Endothelial cell of umbilical vein (primary cell): ENCODE results near the gene CAPN8. TPM values are rescaled to one million over a fixed set of nuclear protein-coding genes. Genes with fewer than 3 reads are reported as not detected.

Source experiments
- BruUV-seq: library from RNA; stranded (reverse); fragments of 400-500 nt; replicated peaks from 2 replicates; lab custom pipeline; 2021; lab: Mats Ljungman, UMichigan
- CTCF ChIA-PET: fragments of 300-600, 350-600 bp; sonication (Branson Sonifier 250); formaldehyde crosslinking; loops from one replicate; lab custom pipeline; 2021; ENCODE audit warnings: antibody characterized with exemption, inconsistent platforms; lab: Charles Lee
- POLR2A ChIA-PET: fragments of 300-600, 350-600 bp; sonication (Branson Sonifier 250); formaldehyde crosslinking; loops from one replicate; lab custom pipeline; 2021; ENCODE audit warnings: antibody characterized with exemption, inconsistent platforms; lab: Charles Lee
- DNase-seq: peaks from one replicate; pipeline ENCODE4 v3.0.0-alpha.2; 2011; ENCODE audit warnings: low read depth, low spot score
- FAIRE-seq: peaks from 2 replicates; lab custom pipeline; 2011; peaks lifted over from hg19 to GRCh38; lab: Jason Lieb, UNC
- H2AFZ ChIP-seq: 2 replicates; pipeline ENCODE4 v1.6.0; 2012; ENCODE audit warnings: low read depth, low read length, control low read depth, inconsistent platforms
- H3K27ac ChIP-seq: 2 replicates; pipeline ENCODE4 v1.5.1; 2011; ENCODE audit warnings: low read depth, mild to moderate bottlenecking, control low read depth, low read length, moderate library complexity; ENCODE audit not compliant: insufficient read depth
- H3K27me3 ChIP-seq, 2 experiments: 2 replicates each; pipeline versions ENCODE4 v1.6.0 to v1.6.1; 2011; ENCODE audit warnings: low read length in 2 of 2, mixed read lengths in 1 of 2; ENCODE audit not compliant: control insufficient read depth in 2 of 2, insufficient read depth in 2 of 2
- H3K36me3 ChIP-seq, 2 experiments: 2 replicates in 1 of 2; 3 replicates in 1 of 2; pipeline ENCODE4 v1.5.1; 2011; ENCODE audit warnings: low read length in 2 of 2, mild to moderate bottlenecking in 1 of 2, moderate library complexity in 1 of 2; ENCODE audit not compliant: control insufficient read depth in 2 of 2, insufficient read depth in 2 of 2; ENCODE audit errors: extremely low read depth in 1 of 2
- H3K4me1 ChIP-seq: 3 replicates; pipeline ENCODE4 v1.5.1; 2011; ENCODE audit warnings: mild to moderate bottlenecking, low read length; ENCODE audit not compliant: control insufficient read depth, insufficient read depth; ENCODE audit errors: extremely low read depth
- H3K4me2 ChIP-seq: 2 replicates; pipeline ENCODE4 v1.6.1; 2011; ENCODE audit warnings: low read length, control low read depth, mixed read lengths; ENCODE audit not compliant: insufficient read depth
- H3K4me3 ChIP-seq, 3 experiments: fragments of 200-600 bp in 1 of 3; sonication (generic), shearing (Covaris generic) in 1 of 3; replicated peaks in 1 of 3; 2 replicates each; pipeline ENCODE4 v1.5.1; 2011 to 2016; ENCODE audit warnings: control low read depth in 3 of 3, low read length in 3 of 3, mild to moderate bottlenecking in 2 of 3, inconsistent platforms in 1 of 3, low read depth in 1 of 3, moderate library complexity in 1 of 3; ENCODE audit not compliant: insufficient read depth in 1 of 3
- H3K79me2 ChIP-seq: 2 replicates; pipeline ENCODE4 v1.6.0; 2012; ENCODE audit warnings: low read length, inconsistent platforms; ENCODE audit not compliant: control insufficient read depth, insufficient read depth
- H3K9ac ChIP-seq: replicated peaks from 2 replicates; pipeline ENCODE3; 2011; ENCODE audit warnings: low read length, control low read depth; ENCODE audit not compliant: insufficient read depth; ENCODE audit errors: extremely low read depth
- H3K9me1 ChIP-seq: replicated peaks from 3 replicates; pipeline ENCODE4 v1.6.0; 2011; ENCODE audit warnings: mild to moderate bottlenecking, low read length; ENCODE audit not compliant: control insufficient read depth, insufficient read depth; ENCODE audit errors: extremely low read depth
- H3K9me3 ChIP-seq: replicated peaks from 2 replicates; pipeline ENCODE4 v1.5.1; 2012; ENCODE audit warnings: low read length, inconsistent platforms; ENCODE audit not compliant: control insufficient read depth, insufficient read depth
- H4K20me1 ChIP-seq: replicated peaks from 2 replicates; pipeline ENCODE3; 2011; ENCODE audit warnings: mild to moderate bottlenecking, low read length; ENCODE audit not compliant: control insufficient read depth, insufficient read depth; ENCODE audit errors: extremely low read depth
- CTCF ChIP-seq, 2 donors: IDR thresholded peaks; 1 replicate in 1 of 2; 2 replicates in 1 of 2; pipeline ENCODE4 v1.5.1; 2011; ENCODE audit warnings: low read length in 2 of 2, mild to moderate bottlenecking in 2 of 2, moderate library complexity in 2 of 2, control low read depth in 1 of 2, inconsistent platforms in 1 of 2, low read depth in 1 of 2; ENCODE audit not compliant: insufficient read depth in 1 of 2; ENCODE audit errors: extremely low read depth in 1 of 2
- EZH2 ChIP-seq: IDR thresholded peaks from 2 replicates; pipeline ENCODE4 v1.6.1; 2012; ENCODE audit warnings: borderline replicate concordance, low read depth, mild to moderate bottlenecking, moderate library complexity, low read length, inconsistent platforms; ENCODE audit not compliant: severe bottlenecking
- FOS ChIP-seq: IDR thresholded peaks from 2 replicates; pipeline ENCODE4 v1.6.1; 2011; ENCODE audit warnings: mild to moderate bottlenecking, low read length, moderate library complexity, borderline replicate concordance; ENCODE audit not compliant: insufficient read depth
- GATA2 ChIP-seq: IDR thresholded peaks from 2 replicates; pipeline ENCODE4 v1.7.0; 2011; ENCODE audit warnings: low read depth, mild to moderate bottlenecking, moderate library complexity, mixed read lengths, low read length; ENCODE audit not compliant: insufficient read length, insufficient read depth
- JUN ChIP-seq: IDR thresholded peaks from 2 replicates; pipeline ENCODE4 v1.6.1; 2011; ENCODE audit warnings: borderline replicate concordance, low read depth; ENCODE audit not compliant: insufficient read length, insufficient read depth
- MYC ChIP-seq: IDR thresholded peaks from one replicate; pipeline ENCODE4 v1.6.1; 2011; ENCODE audit warnings: mild to moderate bottlenecking, low read depth, low read length
- POLR2A ChIP-seq: IDR thresholded peaks from 2 replicates; pipeline ENCODE4 v1.6.1; 2012; ENCODE audit warnings: low read depth, mild to moderate bottlenecking, control low read depth, low read length
- POLR2AphosphoS5 ChIP-seq: IDR thresholded peaks from 2 replicates; pipeline ENCODE4 v1.6.1; 2012; ENCODE audit warnings: low read depth, mild to moderate bottlenecking, control low read depth, low read length, moderate library complexity; ENCODE audit not compliant: insufficient read depth
- dilution Hi-C: fragments of 300-500 bp; cut with MboI; formaldehyde crosslinking; loops from one replicate; pipeline ENCODE4 v1.15.0; 2019; ENCODE audit warnings: low sequenced_read_pairs; ENCODE audit not compliant: extremely low pct_ligation_motif_present
- intact Hi-C: fragments of 100-400 bp; cut with micrococcal nuclease; formaldehyde crosslinking; loops from one replicate; pipeline ENCODE4 v1.10.0; 2022
- polyA plus RNA-seq, 4 experiments: library from polyadenylated mRNA; depleted of rRNA in 3 of 4; stranded (reverse) in 3 of 4; unstranded in 1 of 4; fragments of >200 nt; gene quantifications; 2 replicates each; pipeline versions ENCODE4 v1.2.1 to v1.2.3, GENCODE V29; 2011 to 2012; ENCODE audit warnings: missing spikeins in 1 of 4
- total RNA-seq: library from RNA; stranded (reverse); gene quantifications from 2 replicates; pipeline ENCODE4 v1.2.3, GENCODE V29; 2021
- TF ChIP-seq, protein P1 (sequence below): IDR thresholded peaks from 2 replicates; pipeline ENCODE4 v1.6.1; 2011; ENCODE audit not compliant: insufficient read depth, insufficient read length

The CAPN8 gene
- total and polyA plus RNA-seq, 2 donors (not counting 3 experiments of a cell fraction or from before 2014, with no cell fraction given): not detected

DNA sequence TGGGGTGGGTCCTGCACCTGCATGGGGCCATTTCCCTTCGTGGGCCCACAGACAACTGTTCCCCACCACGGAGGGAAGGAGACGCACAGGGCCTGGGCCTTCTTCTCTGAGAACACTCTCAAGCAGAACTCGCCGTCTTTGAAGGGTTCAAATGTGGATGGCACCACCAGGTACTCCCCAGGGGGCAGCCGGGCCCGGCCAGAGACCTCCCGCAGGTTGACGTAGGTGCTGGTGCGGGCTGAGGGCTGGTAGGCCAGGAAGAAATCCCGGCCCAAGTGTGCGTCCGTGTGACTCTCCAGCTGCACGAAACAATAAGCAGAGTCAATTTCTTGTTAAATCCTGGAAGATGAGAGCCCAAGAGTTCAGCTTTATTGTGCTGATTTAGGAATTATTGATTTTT is 56.4 kb downstream of the CAPN8 start:
- Histone ChIP-seq H3K36me3 (no peaks in the 10 kb centered on the region), H3K9me3 (no peaks in the 10 kb centered on the region), H3K27ac (no peak overlapping the region), H3K4me2 (no peak overlapping the region), H2AFZ (no peak overlapping the region), H3K9me1 (no peaks in the 10 kb centered on the region), H3K9ac (no peak overlapping the region), H3K79me2 (no peaks in the 10 kb centered on the region), H3K27me3 (no peaks in the 10 kb centered on the region), H3K4me1 (no peaks in the 10 kb centered on the region), H3K4me3 (no peak overlapping the region), H4K20me1 (no peaks in the 10 kb centered on the region)
- POLR2A ChIA-PET: no interaction called here
- TF ChIP-seq FOS: no peak
- TF ChIP-seq, protein P1, sequence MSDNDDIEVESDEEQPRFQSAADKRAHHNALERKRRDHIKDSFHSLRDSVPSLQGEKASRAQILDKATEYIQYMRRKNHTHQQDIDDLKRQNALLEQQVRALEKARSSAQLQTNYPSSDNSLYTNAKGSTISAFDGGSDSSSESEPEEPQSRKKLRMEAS: no peak
- no peak for TF ChIP-seq JUN
- no peak for TF ChIP-seq POLR2A
- no peak for TF ChIP-seq MYC
- TF ChIP-seq CTCF (IDR thresholded peaks at IDR 0.05; ENCODE audit: extremely low read depth in 1 of 2, insufficient read depth in 1 of 2, low read depth in 1 of 2, low read length in 2 of 2): no peak
- TF ChIP-seq POLR2AphosphoS5: no peak
- TF ChIP-seq GATA2: no peak
- TF ChIP-seq EZH2: no peak
- CTCF ChIA-PET: interaction anchor here (1.0 to 6.7 kb wide), 4 partner anchors 11 to 75 kb away, joined by 3 to 97 read pairs (median 4); no protein-coding TSS in a partner anchor
- intact Hi-C loops: no loop called here
- no TSS peak for BruUV-seq
- FAIRE-seq (no peak), DNase-seq (no peak)
- dilution Hi-C loops: no loop called here
